ENCODE results near the gene CDCA7. TPM values are rescaled to one million over a fixed set of nuclear protein-coding genes. Genes with fewer than 3 reads are reported as not detected.
"Not testable (repeated sequence)": the region's sequence is repeated elsewhere in the genome, so short reads cannot be mapped to it uniquely, and the experiment has no call there.

Gene CDCA7
- total RNA-seq, 1 donor from 2014 or later: 5.6 TPM

DNA sequence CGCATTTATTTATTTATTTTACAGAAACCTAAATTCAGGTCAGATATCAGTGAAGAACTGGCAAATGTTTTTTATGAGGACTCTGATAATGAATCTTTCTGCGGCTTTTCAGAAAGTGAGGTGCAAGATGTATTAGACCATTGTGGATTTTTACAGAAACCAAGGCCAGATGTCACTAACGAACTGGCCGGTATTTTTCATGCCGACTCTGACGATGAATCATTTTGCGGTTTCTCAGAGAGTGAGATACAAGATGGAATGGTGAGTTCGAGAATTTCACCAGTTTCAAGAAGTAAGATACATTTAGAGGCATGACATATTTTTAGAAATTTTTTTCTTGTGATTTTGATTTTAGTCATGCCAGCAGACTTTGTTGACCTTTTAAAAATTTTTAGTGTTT is 4.6 kb downstream of the CDCA7 start:
- Histone ChIP-seq H3K36me3 (ENCODE audit: control insufficient read depth, insufficient read depth, low read length) (no peaks in the 10 kb centered on the region), H3K27me3 (ENCODE audit: control insufficient read depth, insufficient read depth, low read length) (no peaks in the 10 kb centered on the region), H3K4me3 (ENCODE audit: low read depth, low read length) (no peak overlapping the region)
- no peak for DNase-seq (ENCODE audit: low read depth)
- TF ChIP-seq CTCF (IDR thresholded peaks at IDR 0.05; ENCODE audit: insufficient read depth, low read length, poor library complexity, severe bottlenecking): no peak

- TF ChIP-seq CTCF (IDR thresholded peaks at IDR 0.05; ENCODE audit: insufficient read depth, low read length, poor library complexity, severe bottlenecking): no peak
- H3K36me3 ChIP-seq (ENCODE audit: control insufficient read depth, insufficient read depth, low read length): peaks cover 1% of the 10 kb centered on the region
- no peaks in the 10 kb centered on the region for H3K27me3 ChIP-seq (ENCODE audit: control insufficient read depth, insufficient read depth, low read length)
Observed at GRCh38 chr2:173370198-173370597, 15.5 kb downstream of the CDCA7 start.

GRCh38 chr2:173371023-173371422 is 16.4 kb downstream of the CDCA7 start:
- TF ChIP-seq CTCF (IDR thresholded peaks at IDR 0.05; ENCODE audit: insufficient read depth, low read length, poor library complexity, severe bottlenecking): no peak
- Histone ChIP-seq H3K4me3 (ENCODE audit: low read depth, low read length) (no peak overlapping the region), H3K36me3 (ENCODE audit: control insufficient read depth, insufficient read depth, low read length) (peaks cover 1% of the 10 kb centered on the region), H3K27me3 (ENCODE audit: control insufficient read depth, insufficient read depth, low read length) (no peaks in the 10 kb centered on the region)
- DNase-seq (ENCODE audit: low read depth): no peak

More at GRCh38 chr2:173370198-173370597, 15.5 kb downstream of the CDCA7 start:
- no peak overlapping the region for H3K4me3 ChIP-seq (ENCODE audit: low read depth, low read length)
- DNase-seq (ENCODE audit: low read depth): no peak

DNA sequence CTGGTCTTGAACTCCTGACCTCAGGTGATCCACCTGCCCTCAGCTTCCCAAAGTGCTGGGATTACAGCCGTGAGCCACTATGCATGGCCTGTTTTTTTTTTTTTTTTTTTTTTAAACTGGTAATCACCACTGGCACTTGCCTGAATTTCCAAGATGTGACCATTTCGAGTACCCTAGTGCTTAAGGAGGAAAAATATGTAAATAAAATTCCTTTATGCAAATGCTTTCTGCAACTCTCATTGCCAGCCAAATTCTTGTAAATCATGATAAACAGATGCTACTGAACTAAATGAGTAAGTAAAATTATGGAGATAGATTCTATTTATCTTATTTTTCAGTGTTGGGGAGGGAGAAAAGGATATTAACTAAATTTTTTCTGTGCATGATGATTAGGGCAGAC is 18.6 kb downstream of the CDCA7 start:
- TF ChIP-seq CTCF (IDR thresholded peaks at IDR 0.05; ENCODE audit: insufficient read depth, low read length, poor library complexity, severe bottlenecking): no peak
- Histone ChIP-seq H3K4me3 (ENCODE audit: low read depth, low read length) (no peak overlapping the region), H3K36me3 (ENCODE audit: control insufficient read depth, insufficient read depth, low read length) (no peaks in the 10 kb centered on the region)

GRCh38 chr2:173374634-173375033 is 20.0 kb downstream of the CDCA7 start:
- no peak for TF ChIP-seq CTCF (IDR thresholded peaks at IDR 0.05; ENCODE audit: insufficient read depth, low read length, poor library complexity, severe bottlenecking)
- H3K27me3 ChIP-seq (ENCODE audit: control insufficient read depth, insufficient read depth, low read length): no peaks in the 10 kb centered on the region
- H3K4me3 ChIP-seq (ENCODE audit: low read depth, low read length): no peak overlapping the region
- H3K36me3 ChIP-seq (ENCODE audit: control insufficient read depth, insufficient read depth, low read length): no peaks in the 10 kb centered on the region
- no peak for DNase-seq (ENCODE audit: low read depth)

More for the DNA sequence above, 18.6 kb downstream of the CDCA7 start:
- DNase-seq (ENCODE audit: low read depth): no peak
- H3K27me3 ChIP-seq (ENCODE audit: control insufficient read depth, insufficient read depth, low read length): no peaks in the 10 kb centered on the region

DNA sequence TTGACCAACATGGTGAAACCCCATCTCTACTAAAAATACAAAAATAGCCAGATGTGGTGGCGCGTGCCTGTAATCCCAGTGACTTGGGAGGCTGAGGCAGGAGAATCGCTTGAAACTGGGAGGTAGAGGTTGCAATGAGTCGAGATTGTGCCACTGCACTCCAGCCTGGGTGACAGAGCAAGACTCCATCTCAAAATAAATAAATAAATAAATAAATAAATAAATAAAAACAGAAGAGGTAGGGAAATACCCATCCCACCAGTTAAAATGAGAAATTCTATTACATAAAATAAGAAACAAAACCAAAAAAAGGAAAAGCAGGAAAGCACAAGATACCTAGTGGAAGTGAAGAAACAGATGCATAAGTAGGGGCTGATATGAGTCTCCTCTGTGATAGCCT is 30.9 kb downstream of the CDCA7 start:
- not testable (repeated sequence) for H3K4me3 ChIP-seq (ENCODE audit: low read depth, low read length); DNase-seq (ENCODE audit: low read depth); H3K36me3 ChIP-seq (ENCODE audit: control insufficient read depth, insufficient read depth, low read length); H3K27me3 ChIP-seq (ENCODE audit: control insufficient read depth, insufficient read depth, low read length)
